Natural killer cell treated with Interleukin-12 subunit alpha and Interleukin-12 subunit beta and Interleukin-15 and Interleukin-18, amount 100 ng/mL, for 72 hours (primary cell): ENCODE measurements around the gene MGLL. TPM values are rescaled to one million over a fixed set of nuclear protein-coding genes. Genes with fewer than 3 reads are reported as not detected.

Experiments
- ATAC-seq, 2 donors: fragments of 150-1000 bp; cut with Tn5 transposase in 1 of 2; sonication (Bioruptor Pico), chemical (Tn5 transposase) in 1 of 2; 2 replicates each; pipeline ENCODE4 v1.10.0; 2021
- DNase-seq: peaks from one replicate; pipeline ENCODE4 v3.0.0; 2022; ENCODE audit warnings: low spot score
- H3K27ac Mint-ChIP-seq, 2 donors: 1 replicate in 1 of 2; 2 replicates in 1 of 2; pipeline ENCODE4 v1.8.0; 2022; ENCODE audit warnings: mixed read lengths in 2 of 2, mild to moderate bottlenecking in 1 of 2, moderate library complexity in 1 of 2
- H3K27me3 Mint-ChIP-seq, 2 donors: 1 replicate in 1 of 2; 2 replicates in 1 of 2; pipeline ENCODE4 v1.8.0; 2022; ENCODE audit warnings: mixed read lengths in 2 of 2
- H3K36me3 Mint-ChIP-seq: one replicate; pipeline ENCODE4 v1.8.0; 2022; ENCODE audit warnings: mixed read lengths
- H3K4me1 Mint-ChIP-seq, 2 donors: 1 replicate in 1 of 2; 2 replicates in 1 of 2; pipeline ENCODE4 v1.8.0; 2022; ENCODE audit warnings: low read depth in 2 of 2, mixed read lengths in 2 of 2, mild to moderate bottlenecking in 1 of 2
- H3K4me3 Mint-ChIP-seq: one replicate; pipeline ENCODE4 v1.8.0; 2022; ENCODE audit warnings: mixed read lengths
- H3K9me3 Mint-ChIP-seq: 2 replicates; pipeline ENCODE4 v1.8.0; 2022; ENCODE audit warnings: mixed read lengths
- total RNA-seq, 2 donors: library from RNA; stranded (reverse); gene quantifications; one replicate each; pipeline ENCODE4 v1.2.3, GENCODE V29; 2022

The MGLL gene
- total RNA-seq, 2 donors from 2014 or later: 2.1 to 3.2 TPM

DNA sequence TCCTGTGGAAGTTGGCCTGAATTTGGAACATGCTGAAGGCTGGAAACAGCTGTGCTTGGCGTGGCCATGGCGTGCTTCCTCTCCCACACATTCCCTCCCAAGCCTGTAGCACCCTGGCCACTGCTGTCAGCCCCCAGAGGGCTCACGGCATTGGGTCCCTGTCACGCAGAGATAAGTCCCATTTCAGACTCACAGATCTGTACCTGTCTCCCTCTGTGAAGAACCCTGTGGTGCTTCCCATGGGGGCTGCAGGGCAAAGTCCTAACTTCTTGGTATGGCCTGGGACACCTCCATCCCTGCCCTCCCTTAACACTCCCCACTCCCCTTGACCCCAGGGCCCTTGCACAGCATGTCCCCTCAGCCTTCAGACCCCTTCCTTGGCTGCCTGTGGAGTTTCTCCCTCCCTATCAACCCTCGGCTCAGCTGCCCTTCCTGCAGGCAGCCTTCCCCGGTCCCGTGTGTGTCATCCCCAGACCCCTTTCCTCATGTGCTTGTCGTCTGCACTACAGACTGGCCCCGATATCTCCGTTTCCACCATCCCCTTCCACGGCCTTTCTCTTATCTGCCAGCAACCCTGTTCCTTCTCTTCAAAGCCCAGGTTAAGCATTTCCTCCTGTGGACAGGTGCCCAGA is 120.9 kb downstream of the MGLL start:
- Mint-ChIP-seq H3K4me1 (peaks cover 0 to 2% of the 10 kb centered on the region in 2 donors), H3K36me3 (no peaks in the 10 kb centered on the region), H3K27me3 (peaks cover 2 to 7% of the 10 kb centered on the region in 2 donors), H3K9me3 (peaks cover 7% of the 10 kb centered on the region), H3K27ac (no peak overlapping the region), H3K4me3 (no peak overlapping the region)
- DNase-seq (no peak), ATAC-seq (no peak)

- Mint-ChIP-seq H3K4me1 (peaks cover 0 to 2% of the 10 kb centered on the region in 2 donors), H3K9me3 (peaks cover 7% of the 10 kb centered on the region), H3K27me3 (peaks cover 2 to 7% of the 10 kb centered on the region in 2 donors), H3K4me3 (no peak overlapping the region), H3K27ac (no peak overlapping the region), H3K36me3 (no peaks in the 10 kb centered on the region)
- ATAC-seq: no peak
- DNase-seq: no peak
These were observed 121.9 kb downstream of the MGLL start for GRCh38 chr3:127700406-127700805.

DNA sequence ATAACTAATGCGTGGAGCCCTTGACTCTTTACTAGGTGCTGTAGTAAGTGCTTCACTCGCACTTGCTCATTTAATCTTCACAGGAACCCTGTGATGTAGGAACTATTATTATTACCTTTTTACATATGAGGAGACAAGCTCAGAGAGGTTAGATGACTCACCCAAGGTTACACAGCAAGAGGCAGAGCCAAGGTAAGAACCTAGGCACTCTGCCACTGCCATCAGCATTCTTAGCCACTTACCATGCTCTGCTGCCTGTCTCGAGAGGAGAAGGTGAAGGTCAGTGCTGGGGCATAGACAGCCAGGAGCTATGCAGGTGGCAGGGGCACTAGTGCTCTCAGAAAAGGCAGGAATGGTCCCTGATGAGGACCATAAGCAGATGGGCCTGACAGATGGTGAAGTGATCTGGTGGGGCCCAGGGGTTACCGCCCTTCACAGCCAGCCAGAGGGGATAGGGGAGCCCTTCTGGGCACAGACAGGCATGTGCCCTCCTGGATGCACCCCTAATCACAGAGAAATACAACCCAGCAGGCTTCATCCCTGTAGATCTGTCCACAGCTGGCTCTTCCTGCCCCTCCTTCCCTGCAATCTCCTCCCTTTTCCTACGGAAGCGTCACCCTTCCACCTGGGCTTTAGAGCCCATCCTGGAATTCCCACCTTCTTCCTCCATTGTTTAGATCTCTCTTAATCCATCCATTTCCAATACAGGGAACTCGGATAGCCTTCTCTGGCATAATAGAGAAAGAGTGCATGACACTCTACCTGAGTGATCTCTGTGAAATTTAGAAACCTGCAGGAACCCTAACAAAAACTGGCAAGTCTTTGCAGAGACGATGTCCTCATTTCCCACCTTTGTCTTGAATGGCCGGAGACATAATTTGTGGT is 122.7 kb downstream of the MGLL start:
- ATAC-seq (no peak), DNase-seq (no peak)
- H3K9me3 Mint-ChIP-seq: peaks cover 5% of the 10 kb centered on the region
- H3K36me3 Mint-ChIP-seq: no peaks in the 10 kb centered on the region
- peaks cover 0 to 4% of the 10 kb centered on the region in 2 donors for H3K27me3 Mint-ChIP-seq
- peaks cover 0 to 2% of the 10 kb centered on the region in 2 donors for H3K4me1 Mint-ChIP-seq
- H3K27ac Mint-ChIP-seq: no peak overlapping the region
- H3K4me3 Mint-ChIP-seq: no peak overlapping the region

DNA sequence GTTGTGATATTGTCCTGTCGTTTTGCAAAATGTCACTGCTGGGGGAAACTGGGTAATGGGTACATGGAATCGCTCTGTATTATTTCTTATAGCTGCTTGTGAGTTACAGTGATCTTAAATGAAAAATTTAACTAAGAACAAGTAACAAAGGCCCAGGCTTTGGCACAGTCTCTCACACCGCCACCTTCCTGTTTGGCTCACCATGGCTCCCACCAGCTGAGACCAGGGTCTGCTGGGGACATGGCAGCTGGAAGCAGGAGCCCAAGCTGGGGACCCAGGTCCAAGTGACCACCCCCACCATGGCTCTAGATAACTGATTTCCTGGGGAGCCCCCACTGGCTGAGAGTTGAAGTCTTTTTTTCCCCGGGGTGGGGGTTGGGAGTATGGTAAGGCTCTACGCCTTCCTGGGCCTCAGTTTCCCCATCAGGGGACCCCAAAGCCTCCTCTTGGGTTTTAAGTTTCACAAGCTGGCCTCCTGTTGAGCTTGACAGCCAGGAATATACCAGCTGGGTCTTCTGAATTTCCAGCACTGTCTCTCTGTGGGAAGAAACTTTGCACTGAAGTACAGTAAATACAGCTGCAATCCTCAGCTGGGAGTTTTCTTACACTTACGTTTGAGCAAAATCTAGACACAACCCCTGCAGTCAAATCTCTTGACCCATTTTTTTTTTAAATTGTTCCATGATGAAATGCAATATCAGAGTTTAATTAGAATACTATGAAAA is 123.5 kb downstream of the MGLL start:
- ATAC-seq (no peak), DNase-seq (no peak)
- no peak overlapping the region for H3K4me3 Mint-ChIP-seq
- peaks cover 0 to 2% of the 10 kb centered on the region in 2 donors for H3K4me1 Mint-ChIP-seq
- no peak overlapping the region for H3K27ac Mint-ChIP-seq
- no peaks in the 10 kb centered on the region for H3K27me3 Mint-ChIP-seq
- H3K36me3 Mint-ChIP-seq: no peaks in the 10 kb centered on the region
- H3K9me3 Mint-ChIP-seq: peaks cover 5% of the 10 kb centered on the region

DNA sequence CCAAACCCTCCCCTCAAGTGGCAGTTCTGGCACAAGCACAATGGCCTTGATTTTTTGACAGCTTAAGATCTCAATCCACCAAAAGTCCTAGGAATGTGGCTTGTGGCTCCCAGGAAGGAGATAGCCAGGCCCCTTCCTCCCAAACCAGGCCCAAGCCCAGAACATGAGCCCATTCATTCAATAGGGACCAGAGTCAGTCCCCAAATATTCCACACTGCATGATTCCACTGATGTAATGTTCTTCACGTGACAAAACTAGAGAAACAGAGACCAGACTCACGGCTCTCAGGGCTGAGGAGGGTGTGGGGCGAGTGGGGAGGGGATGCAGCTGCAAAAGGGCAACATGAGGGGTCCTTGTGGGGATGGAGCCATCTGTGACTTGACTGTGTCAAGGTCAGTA is 124.0 kb downstream of the MGLL start:
- Mint-ChIP-seq H3K36me3 (no peaks in the 10 kb centered on the region), H3K27ac (no peak overlapping the region), H3K4me1 (peaks cover 0 to 2% of the 10 kb centered on the region in 2 donors), H3K27me3 (no peaks in the 10 kb centered on the region), H3K9me3 (no peaks in the 10 kb centered on the region), H3K4me3 (no peak overlapping the region)
- ATAC-seq (no peak), DNase-seq (no peak)

DNA sequence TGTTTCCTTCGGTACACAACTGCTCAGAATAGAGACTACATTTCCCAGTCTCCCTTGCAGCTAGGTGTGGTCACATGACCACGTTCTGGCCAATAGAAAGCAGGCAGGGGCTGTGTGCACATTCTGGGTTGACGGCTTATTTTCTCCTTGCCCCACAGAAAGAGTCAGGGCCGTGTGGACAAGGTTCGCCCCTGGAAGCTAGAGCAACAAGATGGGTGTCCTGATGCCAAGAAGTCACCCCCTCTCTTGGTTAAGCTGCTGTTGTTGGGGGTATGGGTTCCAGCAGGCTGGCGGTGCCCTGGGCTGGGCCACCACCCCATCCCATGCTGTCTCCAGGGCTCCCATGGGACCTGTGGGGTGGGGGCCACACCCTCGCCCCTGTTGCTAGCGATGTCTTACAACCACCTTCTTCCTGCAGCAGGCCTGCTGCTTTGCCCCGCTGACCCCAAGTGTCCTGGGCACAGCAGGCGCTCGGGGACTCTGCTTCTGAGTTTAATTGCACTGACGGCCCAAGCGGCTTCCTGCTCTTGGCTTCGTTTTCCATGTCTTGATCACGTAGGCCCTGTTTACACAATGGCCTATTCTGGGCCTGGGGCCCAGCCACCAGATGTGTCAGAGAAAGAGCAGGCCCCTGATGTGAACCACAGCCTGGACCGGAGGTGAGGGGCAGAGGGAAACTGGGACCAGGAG is 124.6 kb downstream of the MGLL start:
- no peaks in the 10 kb centered on the region for H3K36me3 Mint-ChIP-seq
- peaks cover 0 to 2% of the 10 kb centered on the region in 2 donors for H3K4me1 Mint-ChIP-seq
- H3K27ac Mint-ChIP-seq: no peak overlapping the region
- H3K27me3 Mint-ChIP-seq: no peaks in the 10 kb centered on the region
- no peaks in the 10 kb centered on the region for H3K9me3 Mint-ChIP-seq
- H3K4me3 Mint-ChIP-seq: no peak overlapping the region
- DNase-seq (no peak), ATAC-seq (peak; percentile 72 to 81)

- DNase-seq (no peak), ATAC-seq (peak in 1 of 2 donors; percentile 41)
- Mint-ChIP-seq H3K27ac (no peak overlapping the region), H3K4me3 (no peak overlapping the region), H3K27me3 (no peaks in the 10 kb centered on the region), H3K4me1 (peaks cover 0 to 2% of the 10 kb centered on the region in 2 donors), H3K36me3 (no peaks in the 10 kb centered on the region), H3K9me3 (no peaks in the 10 kb centered on the region)
These were observed 127.7 kb downstream of the MGLL start for GRCh38 chr3:127694467-127695215.

DNA sequence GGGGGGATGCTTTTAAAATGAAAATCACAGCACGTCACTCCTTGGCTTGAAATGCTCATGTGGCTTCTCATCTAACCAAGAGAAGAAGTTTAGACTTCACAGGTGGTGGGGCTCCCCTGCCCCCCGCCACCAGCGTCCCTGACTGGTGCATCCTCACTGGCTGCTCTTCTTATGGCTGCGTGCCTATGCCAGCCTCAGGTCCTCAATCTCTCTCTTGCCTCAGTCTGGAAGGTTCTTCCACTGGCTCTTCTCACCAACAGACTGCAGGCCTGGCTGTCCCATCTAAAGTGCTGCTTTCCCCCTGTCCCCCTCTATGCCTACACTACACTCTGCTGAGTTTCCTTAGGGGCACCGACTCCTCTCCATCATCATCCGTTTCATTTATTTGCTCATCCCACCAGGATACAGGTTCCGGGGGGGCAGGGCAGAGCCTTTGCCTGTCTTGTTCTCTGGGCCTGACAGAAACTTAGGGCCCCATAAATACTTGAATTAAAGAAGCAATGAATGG is 128.9 kb downstream of the MGLL start:
- DNase-seq: no peak

GRCh38 chr3:127692501-127693335 is 129.6 kb downstream of the MGLL start:
- H3K9me3 Mint-ChIP-seq: no peaks in the 10 kb centered on the region
- H3K36me3 Mint-ChIP-seq: no peaks in the 10 kb centered on the region
- DNase-seq (no peak), ATAC-seq (no peak)
- H3K4me1 Mint-ChIP-seq: peaks cover 0 to 2% of the 10 kb centered on the region in 2 donors
- no peaks in the 10 kb centered on the region for H3K27me3 Mint-ChIP-seq
- H3K27ac Mint-ChIP-seq: no peak overlapping the region
- no peak overlapping the region for H3K4me3 Mint-ChIP-seq

More for the DNA sequence above, 128.9 kb downstream of the MGLL start:
- Mint-ChIP-seq H3K4me1 (peaks cover 0 to 2% of the 10 kb centered on the region in 2 donors), H3K4me3 (no peak overlapping the region), H3K36me3 (no peaks in the 10 kb centered on the region), H3K9me3 (no peaks in the 10 kb centered on the region), H3K27me3 (no peaks in the 10 kb centered on the region), H3K27ac (no peak overlapping the region)
- ATAC-seq: no peak

DNA sequence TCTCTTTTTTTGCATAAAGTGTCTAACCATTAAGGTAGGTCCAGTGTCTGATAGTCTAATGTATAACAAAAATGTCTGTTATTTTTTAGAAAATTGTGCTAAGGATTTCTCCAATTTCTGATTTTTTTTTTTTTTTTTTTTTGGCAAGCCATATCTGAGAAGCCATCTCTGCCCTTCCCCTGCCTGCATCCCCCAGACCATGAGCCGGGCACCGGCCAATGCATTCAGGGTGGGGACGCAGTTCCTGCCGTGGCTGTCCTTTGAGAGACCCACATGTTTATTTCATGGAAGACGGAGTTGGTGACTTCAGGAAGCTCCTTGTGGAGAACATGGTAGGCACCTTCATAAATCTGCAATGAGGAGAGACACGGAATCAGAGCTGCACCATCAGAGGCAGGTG is 130.3 kb downstream of the MGLL start:
- Mint-ChIP-seq H3K4me1 (no peaks in the 10 kb centered on the region), H3K27me3 (no peaks in the 10 kb centered on the region), H3K9me3 (no peaks in the 10 kb centered on the region), H3K27ac (no peak overlapping the region), H3K36me3 (no peaks in the 10 kb centered on the region), H3K4me3 (no peak overlapping the region)
- DNase-seq: no peak
- no peak for ATAC-seq

DNA sequence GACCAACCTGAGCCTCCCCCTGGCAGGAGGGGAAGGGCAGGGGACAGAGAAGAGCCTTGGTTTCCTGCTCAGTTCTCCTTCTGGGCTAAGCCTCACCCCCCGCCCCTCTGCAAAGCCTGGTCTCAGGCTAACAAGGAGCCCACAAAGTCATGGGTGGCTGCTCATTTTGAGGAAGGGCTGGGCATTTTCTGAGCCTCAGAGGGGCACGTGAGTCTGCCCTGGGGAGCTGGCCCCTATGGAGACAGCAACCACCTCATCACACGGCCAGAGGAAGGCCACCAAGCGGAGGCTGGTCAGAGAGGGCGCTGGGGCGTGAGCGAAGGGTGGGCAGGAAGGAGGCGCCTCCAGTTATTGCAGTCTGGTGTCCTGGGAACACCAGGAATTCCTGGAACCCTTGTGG is 130.8 kb downstream of the MGLL start:
- Mint-ChIP-seq H3K27me3 (no peaks in the 10 kb centered on the region), H3K4me3 (no peak overlapping the region), H3K4me1 (no peaks in the 10 kb centered on the region), H3K36me3 (no peaks in the 10 kb centered on the region), H3K9me3 (no peaks in the 10 kb centered on the region), H3K27ac (no peak overlapping the region)
- DNase-seq: no peak
- ATAC-seq: no peak

GRCh38 chr3:127690823-127691452 is 131.4 kb downstream of the MGLL start:
- no peak for DNase-seq
- ATAC-seq: peak; percentile 25 to 46
- H3K9me3 Mint-ChIP-seq: no peaks in the 10 kb centered on the region
- no peak overlapping the region for H3K4me3 Mint-ChIP-seq
- no peaks in the 10 kb centered on the region for H3K4me1 Mint-ChIP-seq
- no peak overlapping the region for H3K27ac Mint-ChIP-seq
- no peaks in the 10 kb centered on the region for H3K36me3 Mint-ChIP-seq
- H3K27me3 Mint-ChIP-seq: no peaks in the 10 kb centered on the region
